HCT116 (cell line): Measurements from ENCODE around the gene ERAP2. TPM values are rescaled to one million over a fixed set of nuclear protein-coding genes. Genes with fewer than 3 reads are reported as not detected.

Experiments used
- ATAC-seq: fragments of 200-7000 bp; cut with Tn5 transposase; 2 replicates; pipeline ENCODE4 v1.9.1; 2020; ENCODE audit warnings: mild to moderate bottlenecking, moderate library complexity
- BruUV-seq: library from RNA; stranded (reverse); fragments of 400-500 nt; replicated peaks from 2 replicates; lab custom pipeline; 2021; lab: Mats Ljungman, UMichigan
- CTCF ChIA-PET: fragments of 300-600 bp; sonication (Branson Sonifier 250); formaldehyde crosslinking; loops from one replicate; lab custom pipeline; 2021; ENCODE audit warnings: antibody characterized with exemption; lab: Charles Lee
- POLR2A ChIA-PET: fragments of 300-600, 350-600 bp; sonication (Branson Sonifier 250); formaldehyde crosslinking; loops from one replicate; lab custom pipeline; 2021; ENCODE audit warnings: antibody characterized with exemption; lab: Charles Lee
- RAD21 ChIA-PET, 2 experiments: fragments of 300-600 bp; sonication (Branson Sonifier 250); formaldehyde crosslinking; loops; one replicate each; lab custom pipeline; 2023; ENCODE audit warnings: low total read pairs in 2 of 2; ENCODE audit not compliant: uncharacterized antibody in 2 of 2, unreplicated experiment in 2 of 2, low non-redundant PET in 1 of 2; lab: Charles Lee
- DNase-seq: peaks from one replicate; pipeline ENCODE4 v3.0.0-alpha.2; 2010; ENCODE audit warnings: low read depth, low spot score
- H2AFZ ChIP-seq: fragments of 200-600 bp; shearing (Covaris generic), sonication (generic); 2 replicates; pipeline ENCODE4 v1.6.1; 2017; ENCODE audit warnings: low read depth, mixed run types, mixed read lengths, antibody characterized with exemption, low read length; ENCODE audit not compliant: poor library complexity, severe bottlenecking
- H3K27ac ChIP-seq: 2 replicates; pipeline ENCODE4 v1.5.1; 2012; ENCODE audit warnings: low read depth, low read length
- H3K27me3 ChIP-seq: fragments of 200-600 bp; sonication (generic); 2 replicates; pipeline ENCODE4 v1.6.1; 2016; ENCODE audit warnings: mixed run types, low read length, mixed read lengths; ENCODE audit not compliant: insufficient read depth
- H3K36me3 ChIP-seq, 2 experiments: fragments of 200-500 bp in 1 of 2; fragments of 200-600 bp in 1 of 2; sonication (Bioruptor generic) in 1 of 2; sonication (generic) in 1 of 2; 2 replicates each; pipeline versions ENCODE4 v1.5.1 to v1.6.1; 2014 to 2016; ENCODE audit warnings: low read length in 2 of 2, inconsistent platforms in 1 of 2, mixed read lengths in 1 of 2, mixed run types in 1 of 2; ENCODE audit not compliant: insufficient read depth in 2 of 2, control insufficient read depth in 1 of 2
- H3K4me1 ChIP-seq, 2 experiments: fragments of 200-600 bp in 1 of 2; sonication (generic) in 1 of 2; 2 replicates each; pipeline versions ENCODE4 v1.5.1 to v1.6.1; 2012 to 2017; ENCODE audit warnings: low read length in 2 of 2, inconsistent platforms in 1 of 2, mild to moderate bottlenecking in 1 of 2, mixed read lengths in 1 of 2, mixed run types in 1 of 2, moderate library complexity in 1 of 2; ENCODE audit not compliant: insufficient read depth in 2 of 2, control insufficient read depth in 1 of 2
- H3K4me2 ChIP-seq: fragments of 200-600 bp; sonication (generic); 2 replicates; pipeline ENCODE4 v1.6.1; 2017; ENCODE audit warnings: mixed run types, low read length, mixed read lengths
- H3K4me3 ChIP-seq, 2 experiments: fragments of 200-600 bp in 1 of 2; sonication (generic) in 1 of 2; replicated peaks in 1 of 2; 2 replicates each; pipeline ENCODE4 v1.5.1; 2011 to 2016; ENCODE audit warnings: low read length in 2 of 2, control low read depth in 1 of 2, low read depth in 1 of 2, mild to moderate bottlenecking in 1 of 2, mixed read lengths in 1 of 2, mixed run types in 1 of 2
- H3K79me2 ChIP-seq: fragments of 200-600 bp; sonication (generic); 2 replicates; pipeline ENCODE4 v1.6.1; 2017; ENCODE audit warnings: mild to moderate bottlenecking, mixed run types, low read length, moderate library complexity, mixed read lengths; ENCODE audit not compliant: insufficient read depth
- H3K9ac ChIP-seq: fragments of 200-600 bp; sonication (generic); 2 replicates; pipeline ENCODE4 v1.6.1; 2016; ENCODE audit warnings: low read length, mixed read lengths
- H3K9me2 ChIP-seq: fragments of 200-600 bp; sonication (generic), shearing (Covaris generic); 2 replicates; pipeline ENCODE4 v1.6.1; 2017; ENCODE audit warnings: mixed run types, mild to moderate bottlenecking, moderate library complexity; ENCODE audit not compliant: insufficient read depth
- H3K9me3 ChIP-seq, 2 experiments: fragments of 200-500 bp in 1 of 2; fragments of 200-600 bp in 1 of 2; sonication (Bioruptor generic) in 1 of 2; sonication (generic) in 1 of 2; 2 replicates each; pipeline ENCODE4 v1.6.1; 2014 to 2017; ENCODE audit warnings: low read length in 2 of 2, mixed read lengths in 2 of 2, inconsistent platforms in 1 of 2, low read depth in 1 of 2, mild to moderate bottlenecking in 1 of 2, mixed run types in 1 of 2, moderate library complexity in 1 of 2; ENCODE audit not compliant: control insufficient read depth in 1 of 2, insufficient read depth in 1 of 2
- H4K20me1 ChIP-seq: fragments of 200-600 bp; sonication (generic), shearing (Covaris generic); 2 replicates; pipeline ENCODE4 v1.6.1; 2017; ENCODE audit warnings: mixed run types, mild to moderate bottlenecking, moderate library complexity; ENCODE audit not compliant: insufficient read depth
- ATF3 ChIP-seq: IDR thresholded peaks from 2 replicates; pipeline ENCODE4 v1.6.1; 2012
- CBX3 ChIP-seq: IDR thresholded peaks from 2 replicates; pipeline ENCODE4 v1.6.1; 2012; ENCODE audit warnings: low read depth
- CEBPB ChIP-seq: IDR thresholded peaks from 2 replicates; pipeline ENCODE4 v1.6.1; 2012; ENCODE audit warnings: low read depth
- CTCF ChIP-seq, 3 experiments: fragments of 200-600 bp in 1 of 3; sonication (generic) in 1 of 3; IDR thresholded peaks in 2 of 3; conservative IDR thresholded peaks in 1 of 3; 2 replicates each; pipeline ENCODE4 v1.5.1; 2012 to 2017; ENCODE audit warnings: low read depth in 2 of 3, low read length in 2 of 3, antibody characterized with exemption in 1 of 3, borderline replicate concordance in 1 of 3, control low read depth in 1 of 3, mild to moderate bottlenecking in 1 of 3, mixed read lengths in 1 of 3, mixed run types in 1 of 3, moderate library complexity in 1 of 3; ENCODE audit not compliant: insufficient read depth in 1 of 3
- EGR1 ChIP-seq: IDR thresholded peaks from 2 replicates; pipeline ENCODE4 v1.6.1; 2012; ENCODE audit warnings: low read depth
- EZH2 ChIP-seq: fragments of 200-600 bp; sonication (generic); IDR thresholded peaks from 2 replicates; pipeline ENCODE4 v1.6.1; 2017; ENCODE audit warnings: antibody characterized with exemption, mixed run types
- EZH2phosphoT487 ChIP-seq: fragments of 200-600 bp; IDR thresholded peaks from 2 replicates; pipeline ENCODE4 v1.6.1; 2018; ENCODE audit warnings: antibody characterized with exemption, borderline replicate concordance
- FOSL1 ChIP-seq: IDR thresholded peaks from 2 replicates; pipeline ENCODE4 v1.6.1; 2012; ENCODE audit warnings: low read depth
- MAX ChIP-seq: IDR thresholded peaks from 2 replicates; pipeline ENCODE4 v1.6.1; 2012
- POLR2A ChIP-seq: IDR thresholded peaks from 2 replicates; pipeline ENCODE4 v1.7.0; 2011; ENCODE audit warnings: borderline replicate concordance; ENCODE audit not compliant: insufficient read depth, insufficient read length; ENCODE audit errors: extremely low read depth
- RAD21 ChIP-seq: IDR thresholded peaks from 2 replicates; pipeline ENCODE4 v1.6.1; 2012; ENCODE audit warnings: low read depth, mild to moderate bottlenecking
- REST ChIP-seq: IDR thresholded peaks from 2 replicates; pipeline ENCODE4 v1.6.1; 2012; ENCODE audit warnings: low read depth
- SP1 ChIP-seq: IDR thresholded peaks from 2 replicates; pipeline ENCODE4 v1.6.1; 2012; ENCODE audit warnings: low read depth
- SRF ChIP-seq: IDR thresholded peaks from 2 replicates; pipeline ENCODE4 v1.6.1; 2012; ENCODE audit warnings: low read depth
- ZFX ChIP-seq: fragments of 450-650 bp; IDR thresholded peaks from 2 replicates; pipeline ENCODE4 v1.6.1; 2017
- intact Hi-C: fragments of 100-400 bp; cut with micrococcal nuclease; formaldehyde crosslinking; loops from 2 replicates; pipeline ENCODE4 v1.10.0; 2022
- total RNA-seq: library from RNA; stranded (reverse); gene quantifications from one replicate; pipeline ENCODE4 v1.2.1, GENCODE V29; 2021; ENCODE audit not compliant: unreplicated experiment

The ERAP2 gene
- total RNA-seq, 1 experiment from 2014 or later = 2.2 TPM

GRCh38 chr5:96855031-96855872 is 21.0 kb upstream of the ERAP2 start:
- no peaks in the 10 kb centered on the region for H3K79me2 ChIP-seq
- DNase-seq = no peak
- no TSS peak for BruUV-seq
- H3K4me3 ChIP-seq = no peak overlapping the region
- ChIA-PET POLR2A (no interaction called here), CTCF (interaction anchor here (1.6 kb wide), 1 partner anchor 14 kb away, joined by 6 read pairs; no protein-coding TSS in a partner anchor), RAD21 (no interaction called here)
- no peaks in the 10 kb centered on the region for H3K9me3 ChIP-seq
- H2AFZ ChIP-seq = no peak overlapping the region
- ATAC-seq = no peak
- no peaks in the 10 kb centered on the region for H4K20me1 ChIP-seq
- H3K4me2 ChIP-seq = no peak overlapping the region
- H3K9ac ChIP-seq = no peak overlapping the region
- H3K4me1 ChIP-seq = no peaks in the 10 kb centered on the region
- intact Hi-C loops = no loop called here
- TF ChIP-seq POLR2A (no peak), EZH2 (no peak), ZFX (no peak), RAD21 (no peak), MAX (no peak), EGR1 (no peak), SP1 (no peak), CBX3 (no peak), ATF3 (no peak), FOSL1 (no peak), CTCF (IDR thresholded peaks at IDR 0.05 in 2 of 3, conservative IDR thresholded peaks at IDR 0.05 in 1 of 3; ENCODE audit: borderline replicate concordance in 1 of 3, insufficient read depth in 1 of 3, low read depth in 2 of 3, low read length in 2 of 3) (no peak), REST (no peak), SRF (no peak), EZH2phosphoT487 (no peak), CEBPB (no peak)
- no peaks in the 10 kb centered on the region for H3K36me3 ChIP-seq
- H3K27me3 ChIP-seq = no peaks in the 10 kb centered on the region
- H3K27ac ChIP-seq = no peak overlapping the region
- H3K9me2 ChIP-seq = no peaks in the 10 kb centered on the region
